A204.1 (cell line): ENCODE data around the gene LGALS8.

Experiments
- FAIRE-seq: peaks from 2 replicates; lab custom pipeline; 2012; peaks lifted over from hg19 to GRCh38; lab: Jason Lieb, UNC

Gene LGALS8

GRCh38 chr1:236589531-236589930 lies 65.7 kb downstream of the LGALS8 start:
- FAIRE-seq, result no peak

GRCh38 chr1:236590553-236591150 lies 66.9 kb downstream of the LGALS8 start:
- FAIRE-seq, result no peak

- no peak for FAIRE-seq
These were observed 78.4 kb downstream of the LGALS8 start for GRCh38 chr1:236602171-236602570.
